ENCODE measurements around the gene LTBP4.
"Not testable (repeated sequence)": the region's sequence is repeated elsewhere in the genome, so short reads cannot be mapped to it uniquely, and the experiment has no call there.

LTBP4 gene

GRCh38 chr19:40611900-40612698 is 10.9 kb downstream of the LTBP4 start:
- no peak for DNase-seq (ENCODE audit: low read depth)

GRCh38 chr19:40612831-40613689 is 11.9 kb downstream of the LTBP4 start:
- peak; percentile 59 for DNase-seq (ENCODE audit: low read depth)

DNA sequence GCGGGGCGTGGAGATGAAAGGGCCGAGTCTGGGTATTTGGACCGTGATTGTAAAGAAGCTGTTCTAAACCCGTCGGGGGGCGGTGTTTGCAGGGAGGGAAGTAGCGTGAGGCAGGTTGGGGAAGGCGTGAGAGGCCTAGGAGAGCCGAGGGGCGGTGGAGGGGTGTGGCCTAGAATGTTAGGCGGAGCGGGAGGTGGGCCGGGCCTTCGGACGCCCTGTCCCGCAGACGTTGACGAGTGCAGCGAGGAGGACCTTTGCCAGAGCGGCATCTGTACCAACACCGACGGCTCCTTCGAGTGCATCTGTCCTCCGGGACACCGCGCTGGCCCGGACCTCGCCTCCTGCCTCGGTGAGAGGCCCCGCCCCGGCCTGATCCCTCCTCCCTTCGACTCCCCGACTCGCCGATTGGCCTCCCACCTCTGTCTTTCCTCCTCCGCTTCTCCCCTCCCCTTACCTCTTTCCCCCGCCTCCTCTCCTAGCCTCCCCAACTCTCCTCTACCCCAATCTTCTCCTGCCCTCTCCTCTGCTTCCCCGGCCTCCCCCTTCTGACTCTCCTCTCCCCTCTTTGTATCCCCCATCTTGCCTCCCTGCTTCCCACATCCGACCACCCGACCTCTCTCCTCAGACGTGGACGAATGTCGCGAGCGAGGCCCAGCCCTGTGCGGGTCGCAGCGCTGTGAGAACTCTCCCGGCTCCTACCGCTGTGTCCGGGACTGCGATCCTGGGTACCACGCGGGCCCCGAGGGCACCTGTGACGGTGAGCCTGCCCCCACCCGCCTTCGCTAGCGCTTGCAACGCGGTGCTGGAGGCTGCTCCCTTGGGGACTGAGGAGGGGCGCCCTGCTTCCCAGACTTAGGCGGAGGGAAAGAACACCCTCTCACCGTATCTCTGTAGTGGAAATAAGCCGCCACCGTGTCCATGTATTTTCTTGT is 12.8 kb downstream of the LTBP4 start:
- peak; percentile 75 for DNase-seq (ENCODE audit: low read depth)

DNA sequence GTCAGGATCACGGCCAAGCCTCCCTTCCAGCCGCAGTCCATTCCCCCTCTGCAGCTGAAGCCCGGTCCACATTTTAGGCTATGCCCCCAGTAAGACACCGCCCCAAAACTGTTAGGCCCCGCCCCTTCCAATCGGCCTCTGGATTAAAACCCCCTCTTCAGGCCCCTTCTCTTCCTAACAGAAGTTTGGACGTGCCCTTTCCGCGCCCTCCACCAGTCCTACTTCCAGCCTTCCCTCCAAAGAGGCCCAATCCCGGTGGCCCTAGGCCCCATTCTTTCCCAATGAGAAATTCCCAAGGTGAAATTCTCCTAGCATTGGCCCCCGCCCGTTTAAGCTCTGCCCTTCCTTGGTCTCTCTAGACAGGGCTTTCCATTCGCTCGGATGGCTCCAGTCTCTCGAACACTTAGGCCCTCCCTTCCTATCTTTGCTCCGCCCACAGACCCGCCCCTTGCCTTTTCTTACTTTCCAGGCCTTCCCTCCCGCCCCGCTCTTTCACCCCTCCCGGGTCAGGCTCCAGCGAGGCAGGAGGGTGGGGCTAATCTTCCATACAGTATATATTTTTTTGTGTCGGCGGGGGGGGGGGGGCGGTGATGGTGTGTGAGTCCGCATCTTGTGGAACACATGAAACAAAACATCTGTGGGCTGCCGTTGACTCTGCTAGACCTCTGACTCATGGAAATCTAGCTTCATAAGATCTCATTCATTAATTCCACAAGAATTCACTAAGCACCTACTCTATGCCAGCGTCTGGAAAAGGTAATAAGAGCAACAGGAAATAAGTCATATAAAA is 13.6 kb downstream of the LTBP4 start:
- DNase-seq (ENCODE audit: low read depth), result peak; percentile 83

DNA sequence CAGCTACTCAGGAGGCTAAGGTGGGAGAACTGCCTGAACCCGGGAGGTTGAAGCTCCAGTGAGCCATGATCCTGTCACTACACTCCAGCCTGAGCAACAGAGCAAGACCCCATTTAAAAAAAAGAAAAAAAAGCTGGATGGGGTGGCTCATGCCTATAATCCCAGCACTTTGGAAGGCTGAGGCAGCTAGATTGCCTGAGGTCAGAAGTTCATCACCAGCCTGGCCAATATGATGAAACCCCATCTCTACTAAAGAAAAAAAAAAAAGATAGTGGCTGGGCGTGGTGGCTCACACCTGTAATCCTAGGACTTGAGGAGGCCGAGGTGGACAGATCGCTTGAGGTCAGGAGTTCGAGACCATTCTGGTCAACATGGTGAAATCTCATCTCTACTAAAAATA is 15.0 kb downstream of the LTBP4 start:
- DNase-seq (ENCODE audit: low read depth), result no peak

DNA sequence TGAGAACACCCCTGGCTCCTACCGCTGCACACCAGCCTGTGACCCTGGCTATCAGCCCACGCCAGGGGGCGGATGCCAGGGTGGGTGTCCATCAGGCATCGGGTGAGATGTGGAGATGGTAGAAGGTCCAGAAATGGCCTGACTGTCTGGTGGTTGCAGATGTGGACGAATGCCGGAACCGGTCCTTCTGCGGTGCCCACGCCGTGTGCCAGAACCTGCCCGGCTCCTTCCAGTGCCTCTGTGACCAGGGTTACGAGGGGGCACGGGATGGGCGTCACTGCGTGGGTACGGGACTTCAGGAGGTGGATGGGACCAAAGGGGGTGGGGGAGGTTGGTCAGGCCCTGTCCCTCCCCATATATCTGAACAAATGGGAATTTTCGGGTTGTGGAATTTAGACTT is 15.8 kb downstream of the LTBP4 start:
- no peak for DNase-seq (ENCODE audit: low read depth)

GRCh38 chr19:40617961-40618360 is 16.8 kb downstream of the LTBP4 start:
- no peak for DNase-seq (ENCODE audit: low read depth)

DNA sequence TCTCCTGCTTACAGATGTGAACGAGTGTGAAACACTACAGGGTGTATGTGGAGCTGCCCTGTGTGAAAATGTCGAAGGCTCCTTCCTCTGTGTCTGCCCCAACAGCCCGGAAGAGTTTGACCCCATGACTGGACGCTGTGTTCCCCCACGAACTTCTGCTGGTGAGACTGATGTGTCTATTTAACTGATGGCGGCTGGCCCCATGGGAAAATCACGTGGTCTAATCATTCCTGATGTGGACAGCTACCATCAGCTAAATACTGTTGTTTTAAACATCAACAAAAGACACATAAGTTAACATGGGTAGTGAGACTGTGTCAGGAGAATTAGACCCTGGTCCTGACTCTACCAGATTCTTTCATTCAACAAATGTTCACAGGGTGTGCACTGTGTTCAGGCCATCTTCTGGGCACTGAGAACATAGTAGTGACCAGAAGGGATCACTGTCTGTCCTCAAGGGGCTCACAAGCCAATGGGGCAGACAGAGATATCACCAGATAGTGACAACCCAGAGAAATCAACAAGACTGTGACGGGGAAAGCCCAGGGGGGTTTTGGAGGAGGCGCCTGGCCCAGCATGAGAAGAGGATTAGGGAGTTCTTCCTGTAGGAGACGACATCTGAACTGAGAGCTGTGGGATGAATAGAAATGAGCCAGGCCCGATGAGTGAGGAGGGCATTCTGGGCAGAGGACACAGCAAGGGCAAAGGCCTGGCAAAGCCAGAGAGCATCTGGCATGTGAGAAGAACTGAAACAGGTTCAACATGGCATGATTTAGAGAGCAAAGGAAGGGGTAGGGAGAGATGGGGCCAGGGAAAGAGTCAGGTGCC is 18.4 kb downstream of the LTBP4 start:
- no peak for DNase-seq (ENCODE audit: low read depth)

- DNase-seq (ENCODE audit: low read depth), result no peak
Observed at GRCh38 chr19:40620161-40620485, 19.0 kb downstream of the LTBP4 start.

DNA sequence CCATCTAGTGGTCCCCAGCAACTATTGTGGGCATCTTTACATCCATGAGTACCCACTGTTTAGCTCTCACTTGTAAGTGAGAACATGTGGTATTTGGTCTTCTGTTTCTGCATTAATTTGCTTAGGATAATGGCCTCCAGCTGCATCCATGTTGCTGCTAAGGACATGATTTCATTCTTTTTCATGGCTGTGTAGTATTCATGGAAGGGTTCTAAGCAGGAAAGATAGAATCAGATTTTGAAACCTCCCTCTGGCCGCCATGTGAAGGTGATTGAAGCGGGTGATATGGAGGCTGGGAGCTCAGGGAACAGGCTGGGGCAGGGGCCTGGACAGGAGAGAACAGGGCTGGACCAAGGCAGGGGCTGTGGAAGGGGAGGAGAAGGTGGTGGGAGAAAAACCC is 20.1 kb downstream of the LTBP4 start:
- no peak for DNase-seq (ENCODE audit: low read depth)

DNA sequence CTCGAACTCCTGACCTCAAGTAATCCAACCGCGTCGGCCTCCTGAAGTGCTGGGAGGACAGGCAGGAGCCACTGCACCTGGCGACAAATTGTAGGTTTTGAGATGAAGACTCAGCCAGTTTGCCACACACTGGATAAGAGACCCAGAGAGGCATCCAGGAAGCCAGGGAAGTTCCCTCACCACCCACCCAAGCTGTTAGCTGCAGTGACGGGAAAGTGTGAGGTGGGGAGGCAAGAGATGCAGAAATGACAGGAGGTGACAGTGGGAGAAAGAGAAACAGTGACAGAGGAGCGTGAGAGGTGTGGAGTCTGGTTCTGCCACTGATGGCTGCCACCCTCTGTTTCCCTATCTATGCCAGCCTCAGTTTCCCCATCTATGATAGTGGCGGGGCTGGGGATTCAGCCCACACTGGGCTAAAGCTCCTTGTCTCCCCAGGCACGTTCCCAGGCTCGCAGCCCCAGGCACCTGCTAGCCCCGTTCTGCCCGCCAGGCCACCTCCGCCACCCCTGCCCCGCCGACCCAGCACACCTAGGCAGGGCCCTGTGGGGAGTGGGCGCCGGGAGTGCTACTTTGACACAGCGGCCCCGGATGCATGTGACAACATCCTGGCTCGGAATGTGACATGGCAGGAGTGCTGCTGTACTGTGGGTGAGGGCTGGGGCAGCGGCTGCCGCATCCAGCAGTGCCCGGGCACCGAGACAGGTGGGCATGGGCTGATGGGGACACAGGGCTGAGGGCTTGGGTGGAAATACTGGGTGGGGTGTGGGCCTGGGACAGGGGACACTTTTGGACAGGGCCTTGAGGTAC is 21.0 kb downstream of the LTBP4 start:
- DNase-seq (ENCODE audit: low read depth), result no peak

DNA sequence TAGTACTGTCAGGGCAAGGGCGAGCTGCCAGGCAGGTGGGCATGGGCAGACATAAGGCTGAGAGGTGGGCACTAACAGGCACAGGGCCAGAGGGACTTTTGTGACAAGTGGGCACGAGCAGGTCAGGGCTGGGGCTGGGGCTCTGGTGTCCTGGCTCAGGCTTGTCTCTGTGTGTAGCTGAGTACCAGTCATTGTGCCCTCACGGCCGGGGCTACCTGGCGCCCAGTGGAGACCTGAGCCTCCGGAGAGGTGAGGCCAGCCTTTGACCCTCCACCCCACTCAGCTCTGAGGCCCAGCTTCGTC is 21.6 kb downstream of the LTBP4 start:
- no peak for DNase-seq (ENCODE audit: low read depth)

GRCh38 chr19:40623403-40624251 is 22.5 kb downstream of the LTBP4 start:
- DNase-seq (ENCODE audit: low read depth), result no peak

DNA sequence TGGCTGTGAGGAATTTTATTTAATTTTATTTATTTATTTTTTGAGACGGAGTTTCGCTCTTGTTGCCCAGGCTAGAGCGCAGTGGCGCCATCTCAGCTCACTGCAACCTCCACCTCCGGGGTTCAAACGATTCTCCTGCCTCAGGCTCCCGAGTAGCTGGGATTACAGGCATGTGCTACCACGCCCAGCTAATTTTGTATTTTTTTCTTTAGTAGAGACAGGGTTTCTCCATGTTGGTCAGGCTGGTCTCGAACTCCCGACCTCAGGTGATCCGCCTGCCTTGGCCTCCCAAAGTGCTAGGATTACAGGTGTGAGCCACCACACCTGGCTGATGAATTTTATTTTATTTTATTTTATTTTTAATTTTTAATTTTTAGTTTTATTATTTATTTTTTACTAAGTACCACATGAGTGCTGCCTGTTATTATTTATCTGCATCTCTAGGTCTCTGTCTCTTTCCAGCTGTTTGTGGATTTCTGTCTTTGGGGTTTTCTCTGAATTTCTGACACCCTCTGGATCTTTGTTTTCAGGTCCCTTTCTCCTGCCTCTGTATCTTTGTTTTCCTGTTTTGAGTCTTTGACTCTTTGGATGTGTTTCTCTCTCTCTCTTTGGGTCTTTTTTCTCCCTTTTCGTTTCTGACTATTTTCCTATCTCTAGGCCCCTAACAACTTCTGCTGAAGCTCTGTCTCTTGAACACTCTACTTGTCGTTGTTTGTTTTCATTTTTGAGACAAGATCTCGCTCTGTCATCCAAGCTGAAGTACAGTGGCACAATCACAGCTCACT is 23.4 kb downstream of the LTBP4 start:
- not testable (repeated sequence) for DNase-seq (ENCODE audit: low read depth)

- no peak for DNase-seq (ENCODE audit: low read depth)
Observed at GRCh38 chr19:40625406-40626120, 24.4 kb downstream of the LTBP4 start.

- no peak for DNase-seq (ENCODE audit: low read depth)
Observed at GRCh38 chr19:40626918-40627317, 25.7 kb downstream of the LTBP4 start.

DNA sequence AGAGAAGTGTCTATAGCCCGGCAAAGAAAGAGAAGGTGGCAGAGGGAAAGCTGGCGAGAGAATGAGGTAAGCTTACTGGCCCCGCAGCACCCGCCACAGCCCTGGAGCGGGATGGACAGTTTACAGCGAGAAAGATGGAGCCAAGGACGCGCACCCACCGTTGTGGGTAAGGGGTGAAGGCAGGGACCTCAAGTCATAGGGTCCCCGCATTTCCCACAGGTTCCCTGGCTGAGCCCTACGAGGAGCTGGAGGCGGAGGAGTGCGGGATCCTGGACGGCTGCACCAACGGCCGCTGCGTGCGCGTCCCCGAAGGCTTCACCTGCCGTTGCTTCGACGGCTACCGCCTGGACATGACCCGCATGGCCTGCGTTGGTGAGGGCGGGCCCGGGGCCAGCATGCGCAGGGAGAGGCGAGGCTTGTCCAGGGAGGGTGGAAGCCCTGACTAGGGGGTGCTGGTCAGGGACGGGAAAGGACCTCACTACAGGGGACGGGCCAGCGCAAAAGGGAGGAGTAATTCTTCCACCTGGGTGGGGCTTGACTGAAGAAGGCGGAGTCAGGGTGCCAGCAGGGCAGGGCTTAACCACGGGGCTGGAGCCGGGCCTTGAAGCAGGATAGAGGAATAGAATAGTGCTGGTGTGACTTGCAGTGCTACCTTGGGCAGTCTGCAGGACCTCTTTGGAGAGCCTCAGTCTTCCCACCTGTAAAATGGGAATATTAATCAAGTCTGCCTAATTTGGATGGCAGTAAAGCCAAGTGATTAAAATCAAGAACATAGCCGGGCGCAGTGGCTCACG is 26.5 kb downstream of the LTBP4 start:
- no peak for DNase-seq (ENCODE audit: low read depth)
